K562 (cell line): ENCODE results near the gene CDCA3. TPM values are rescaled to one million over a fixed set of nuclear protein-coding genes. Genes with fewer than 3 reads are reported as not detected.

ENCODE experiments used
- ATF4 ChIP-seq: fragments of 450-650 bp; formaldehyde crosslinking; IDR thresholded peaks from 2 replicates; pipeline ENCODE4 v1.4.0; 2022; ENCODE audit warnings: mild to moderate bottlenecking, moderate library complexity
- E4F1 ChIP-seq: fragments of 250-450 bp; sonication (Bioruptor Pico); IDR thresholded peaks from 2 replicates; pipeline ENCODE4 v1.5.0; 2021; ENCODE audit warnings: mild to moderate bottlenecking, borderline replicate concordance
- ELK3 ChIP-seq: fragments of 450-650 bp; formaldehyde crosslinking; IDR thresholded peaks from 2 replicates; pipeline ENCODE4 v1.4.0; 2020; ENCODE audit warnings: mild to moderate bottlenecking
- FIP1L1 ChIP-seq: fragments of 200-400 bp; formaldehyde crosslinking; IDR thresholded peaks from 2 replicates; pipeline ENCODE4 v1.6.1; 2018; ENCODE audit warnings: mild to moderate bottlenecking, low read depth, low read length; ENCODE audit not compliant: poor library complexity, severe bottlenecking
- HBP1 ChIP-seq: fragments of 450-650 bp; formaldehyde crosslinking; IDR thresholded peaks from 2 replicates; pipeline ENCODE4 v1.4.0; 2022; ENCODE audit warnings: missing genetic modification characterization
- MEF2A ChIP-seq: IDR thresholded peaks from 2 replicates; pipeline ENCODE4 v1.6.1; 2011; ENCODE audit warnings: low read depth, mild to moderate bottlenecking, low read length, moderate library complexity; ENCODE audit not compliant: control insufficient read depth
- MNT ChIP-seq, 2 experiments: fragments of 450-650 bp; conservative IDR thresholded peaks; 2 replicates each; pipeline ENCODE4 v1.6.1; 2017; ENCODE audit warnings: mild to moderate bottlenecking in 2 of 2, moderate library complexity in 2 of 2
- PBX2 ChIP-seq, 2 experiments: IDR thresholded peaks in 1 of 2; conservative IDR thresholded peaks in 1 of 2; 2 replicates each; pipeline ENCODE4 v1.6.1; 2016; ENCODE audit warnings: low read depth in 2 of 2, mild to moderate bottlenecking in 1 of 2, missing compliant biosample characterization in 1 of 2, missing genetic modification characterization in 1 of 2, moderate library complexity in 1 of 2
- PCBP1 ChIP-seq: fragments of 200-400 bp; formaldehyde crosslinking; IDR thresholded peaks from 2 replicates; pipeline ENCODE4 v1.6.1; 2018; ENCODE audit warnings: mild to moderate bottlenecking, low read depth, low read length; ENCODE audit not compliant: poor library complexity, severe bottlenecking
- POLR2AphosphoS5 ChIP-seq: IDR thresholded peaks from 2 replicates; pipeline ENCODE4 v1.6.1; 2011; ENCODE audit warnings: mild to moderate bottlenecking, low read depth, low read length, moderate library complexity; ENCODE audit not compliant: control insufficient read depth, insufficient read depth
- PRPF4 ChIP-seq: fragments of 200-400 bp; formaldehyde crosslinking; IDR thresholded peaks from one replicate; pipeline ENCODE4 v1.6.1; 2017; ENCODE audit warnings: low read length, low read depth, mild to moderate bottlenecking; ENCODE audit not compliant: insufficient read depth, poor library complexity, severe bottlenecking
- PTBP1 ChIP-seq: fragments of 200-400 bp; formaldehyde crosslinking; IDR thresholded peaks from 2 replicates; pipeline ENCODE4 v1.6.1; 2017; ENCODE audit warnings: low read depth, low read length
- RBM25 ChIP-seq: fragments of 200-400 bp; formaldehyde crosslinking; IDR thresholded peaks from 2 replicates; pipeline ENCODE4 v1.6.1; 2018; ENCODE audit warnings: low read length, low read depth, moderate library complexity; ENCODE audit not compliant: severe bottlenecking
- ZFP36 ChIP-seq: fragments of 150-350 bp; IDR thresholded peaks from 2 replicates; pipeline ENCODE4 v1.6.1; 2018; ENCODE audit warnings: low read length, low read depth; ENCODE audit not compliant: partially characterized antibody
- polyA plus RNA-seq, 8 experiments: library from polyadenylated mRNA; depleted of rRNA in 4 of 8; stranded (reverse) in 5 of 8; unstranded in 3 of 8; fragments of >200 nt; fragmentation: Nextera tagmentation in 2 of 8; fragmentation: Illumina TruSeq in 1 of 8; extraction: Ambion mirVana in 2 of 8; extraction: Trizol in 1 of 8; gene quantifications; 2 replicates each; pipeline versions ENCODE4 v1.2.1 to v1.2.3, GENCODE V29; 2011 to 2014; ENCODE audit warnings: inconsistent platforms in 1 of 8, missing spikeins in 1 of 8
- total RNA-seq, 7 experiments: library from RNA; depleted of rRNA in 6 of 7; stranded (reverse); fragments of >200 nt in 6 of 7; fragmentation: Illumina TruSeq in 2 of 7; extraction: Trizol in 2 of 7; gene quantifications; 2 replicates each; pipeline versions ENCODE4 v1.2.1 to v1.2.3, GENCODE V29; 2011 to 2021; ENCODE audit warnings: low replicate concordance in 1 of 7

CDCA3 gene
- total and polyA plus RNA-seq, 9 of the 15 experiments (the other 6 are each of a cell fraction or from before 2014, with no cell fraction given) = 24.2 to 80.8 (median 55.1) TPM

GRCh38 chr12:6867413-6868210 is 16.5 kb upstream of the CDCA3 start, which contains the start of gene TPI1 (continued):
- TF ChIP-seq E4F1 (CRISPR knock-in tag) = no peak
- TF ChIP-seq ZFP36 = no peak
- TF ChIP-seq ATF4 = no peak
- peak; percentile 41 for TF ChIP-seq PRPF4
- no peak for TF ChIP-seq PCBP1
- no peak for TF ChIP-seq ELK3
- TF ChIP-seq RBM25 = no peak
- TF ChIP-seq MEF2A = no peak
- no peak for TF ChIP-seq HBP1 (CRISPR knock-in tag)
- TF ChIP-seq PTBP1 = no peak
- peak; percentile 24 to 54; a peak in 2 of 4 replicates for TF ChIP-seq MNT (conservative IDR thresholded peaks at IDR 0.05)
- peak; percentile 95 for TF ChIP-seq POLR2AphosphoS5
- no peak for TF ChIP-seq PBX2 (CRISPR knock-in tag; IDR thresholded peaks at IDR 0.05; ENCODE audit: low read depth)
- no peak for TF ChIP-seq PBX2 (tag; conservative IDR thresholded peaks at IDR 0.05; ENCODE audit: low read depth)
- peak; percentile 99 for TF ChIP-seq FIP1L1
